Measurements from ENCODE around the gene CRB2.

DNA sequence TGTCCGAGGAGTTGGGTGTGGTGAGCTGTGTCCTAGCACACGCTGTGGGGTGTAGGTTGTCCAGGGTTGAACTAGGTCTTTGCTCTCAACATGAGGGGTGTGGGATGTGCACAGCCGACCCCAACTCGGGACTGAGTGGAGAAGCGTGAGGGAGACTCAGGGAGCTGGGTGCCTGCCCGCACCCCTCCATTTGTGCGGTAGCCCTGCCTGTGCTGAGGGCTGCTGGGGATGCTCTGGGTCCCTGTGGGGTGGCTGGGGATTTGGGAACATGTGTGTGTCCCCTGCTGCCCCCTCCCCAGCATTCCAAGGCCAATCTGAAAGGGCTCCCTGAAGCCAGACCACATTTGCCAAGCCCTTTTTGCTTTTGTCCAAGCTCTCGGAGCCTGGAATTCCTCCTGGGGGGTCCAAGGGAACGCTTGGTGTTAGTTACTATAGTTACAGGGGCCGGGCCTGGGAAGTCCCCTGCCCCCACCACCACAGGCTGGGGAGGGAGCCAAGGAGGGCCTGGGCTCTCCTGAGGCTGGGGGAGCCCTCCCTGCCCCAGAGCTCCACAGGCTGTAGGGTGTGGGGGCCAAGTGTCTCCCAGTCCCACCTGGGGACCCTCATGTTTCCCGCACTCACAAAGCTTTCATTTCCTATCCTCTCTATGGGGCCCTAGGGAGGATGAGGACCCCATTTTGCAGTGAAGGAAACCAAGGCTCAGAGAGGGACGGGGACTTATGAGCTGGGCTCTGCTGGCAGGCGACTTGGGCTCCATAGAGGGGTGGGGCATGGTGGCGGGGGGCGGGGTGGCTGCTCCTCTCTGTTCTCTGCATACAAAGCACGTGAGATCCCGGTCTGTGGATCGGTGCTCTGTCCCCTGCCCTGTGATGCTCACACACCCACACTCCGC, 1.1 kb downstream of the CRB2 start:
- TF ChIP-seq, protein P1, sequence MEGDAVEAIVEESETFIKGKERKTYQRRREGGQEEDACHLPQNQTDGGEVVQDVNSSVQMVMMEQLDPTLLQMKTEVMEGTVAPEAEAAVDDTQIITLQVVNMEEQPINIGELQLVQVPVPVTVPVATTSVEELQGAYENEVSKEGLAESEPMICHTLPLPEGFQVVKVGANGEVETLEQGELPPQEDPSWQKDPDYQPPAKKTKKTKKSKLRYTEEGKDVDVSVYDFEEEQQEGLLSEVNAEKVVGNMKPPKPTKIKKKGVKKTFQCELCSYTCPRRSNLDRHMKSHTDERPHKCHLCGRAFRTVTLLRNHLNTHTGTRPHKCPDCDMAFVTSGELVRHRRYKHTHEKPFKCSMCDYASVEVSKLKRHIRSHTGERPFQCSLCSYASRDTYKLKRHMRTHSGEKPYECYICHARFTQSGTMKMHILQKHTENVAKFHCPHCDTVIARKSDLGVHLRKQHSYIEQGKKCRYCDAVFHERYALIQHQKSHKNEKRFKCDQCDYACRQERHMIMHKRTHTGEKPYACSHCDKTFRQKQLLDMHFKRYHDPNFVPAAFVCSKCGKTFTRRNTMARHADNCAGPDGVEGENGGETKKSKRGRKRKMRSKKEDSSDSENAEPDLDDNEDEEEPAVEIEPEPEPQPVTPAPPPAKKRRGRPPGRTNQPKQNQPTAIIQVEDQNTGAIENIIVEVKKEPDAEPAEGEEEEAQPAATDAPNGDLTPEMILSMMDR (conservative IDR thresholded peaks at IDR 0.05; ENCODE audit: low read depth, low read length), result no peak
- TF ChIP-seq POLR2A (IDR thresholded peaks at IDR 0.05; ENCODE audit: low read depth, low read length) (no peak), SMC3 (IDR thresholded peaks at IDR 0.05; ENCODE audit: low read depth, low read length) (no peak), MAFK (IDR thresholded peaks at IDR 0.05; ENCODE audit: low read depth, low read length) (no peak), CHD1 (IDR thresholded peaks at IDR 0.05; ENCODE audit: low read depth, low read length) (no peak), RFX5 (IDR thresholded peaks at IDR 0.05; ENCODE audit: low read depth, low read length) (no peak), MXI1 (IDR thresholded peaks at IDR 0.05; ENCODE audit: borderline replicate concordance, low read depth, low read length) (no peak), MAZ (IDR thresholded peaks at IDR 0.05; ENCODE audit: borderline replicate concordance, low read depth, low read length) (no peak)
- TF ChIP-seq, protein P2, sequence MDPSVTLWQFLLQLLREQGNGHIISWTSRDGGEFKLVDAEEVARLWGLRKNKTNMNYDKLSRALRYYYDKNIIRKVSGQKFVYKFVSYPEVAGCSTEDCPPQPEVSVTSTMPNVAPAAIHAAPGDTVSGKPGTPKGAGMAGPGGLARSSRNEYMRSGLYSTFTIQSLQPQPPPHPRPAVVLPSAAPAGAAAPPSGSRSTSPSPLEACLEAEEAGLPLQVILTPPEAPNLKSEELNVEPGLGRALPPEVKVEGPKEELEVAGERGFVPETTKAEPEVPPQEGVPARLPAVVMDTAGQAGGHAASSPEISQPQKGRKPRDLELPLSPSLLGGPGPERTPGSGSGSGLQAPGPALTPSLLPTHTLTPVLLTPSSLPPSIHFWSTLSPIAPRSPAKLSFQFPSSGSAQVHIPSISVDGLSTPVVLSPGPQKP (IDR thresholded peaks at IDR 0.05; ENCODE audit: borderline replicate concordance, low read depth, low read length), result no peak
- TF ChIP-seq, protein P3, sequence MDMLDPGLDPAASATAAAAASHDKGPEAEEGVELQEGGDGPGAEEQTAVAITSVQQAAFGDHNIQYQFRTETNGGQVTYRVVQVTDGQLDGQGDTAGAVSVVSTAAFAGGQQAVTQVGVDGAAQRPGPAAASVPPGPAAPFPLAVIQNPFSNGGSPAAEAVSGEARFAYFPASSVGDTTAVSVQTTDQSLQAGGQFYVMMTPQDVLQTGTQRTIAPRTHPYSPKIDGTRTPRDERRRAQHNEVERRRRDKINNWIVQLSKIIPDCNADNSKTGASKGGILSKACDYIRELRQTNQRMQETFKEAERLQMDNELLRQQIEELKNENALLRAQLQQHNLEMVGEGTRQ (IDR thresholded peaks at IDR 0.05; ENCODE audit: low read depth, low read length), result no peak

All from IMR-90 (cell line).